Liver (tissue), 9 donors: ENCODE measurements around the gene NOC4L. TPM values are rescaled to one million over a fixed set of nuclear protein-coding genes. Genes with fewer than 3 reads are reported as not detected.

Experiments
- DNase-seq: peaks from one replicate; pipeline ENCODE4 v3.0.0-alpha.2; 2017; ENCODE audit warnings: low spot score
- H3K27ac ChIP-seq, 2 donors: one replicate each; pipeline ENCODE4 v1.7.0; 2013; ENCODE audit warnings: inconsistent platforms in 2 of 2, low read length in 2 of 2, control low read depth in 1 of 2, low read depth in 1 of 2, mild to moderate bottlenecking in 1 of 2
- H3K27me3 ChIP-seq, 4 donors: one replicate each; pipeline versions ENCODE4 v1.6.1 to v1.7.0; 2013; ENCODE audit warnings: low read length in 3 of 4, inconsistent platforms in 1 of 4, mild to moderate bottlenecking in 1 of 4, moderate library complexity in 1 of 4; ENCODE audit not compliant: control insufficient read depth in 4 of 4, insufficient read depth in 4 of 4
- H3K36me3 ChIP-seq, 4 donors: one replicate each; pipeline versions ENCODE4 v1.6.1 to v1.7.0; 2013; ENCODE audit warnings: low read length in 3 of 4, mild to moderate bottlenecking in 3 of 4, low read depth in 1 of 4, moderate library complexity in 1 of 4; ENCODE audit not compliant: control insufficient read depth in 4 of 4, insufficient read depth in 3 of 4
- H3K4me1 ChIP-seq, 4 donors: one replicate each; pipeline versions ENCODE4 v1.6.1 to v1.7.0; 2013; ENCODE audit warnings: low read length in 3 of 4, mild to moderate bottlenecking in 3 of 4, moderate library complexity in 1 of 4; ENCODE audit not compliant: control insufficient read depth in 4 of 4, insufficient read depth in 4 of 4
- H3K4me3 ChIP-seq, 3 donors: one replicate each; pipeline versions ENCODE4 v1.6.1 to v1.7.0; 2013; ENCODE audit warnings: low read length in 3 of 3, control low read depth in 1 of 3, low read depth in 1 of 3, mild to moderate bottlenecking in 1 of 3
- H3K9ac ChIP-seq, 2 donors: one replicate each; pipeline ENCODE4 v1.7.0; 2013; ENCODE audit warnings: low read length in 2 of 2, mild to moderate bottlenecking in 2 of 2, moderate library complexity in 2 of 2, control low read depth in 1 of 2, low read depth in 1 of 2
- H3K9me3 ChIP-seq, 4 donors: one replicate each; pipeline versions ENCODE4 v1.6.1 to v1.7.0; 2013; ENCODE audit warnings: low read length in 3 of 4; ENCODE audit not compliant: control insufficient read depth in 4 of 4
- EGR1 ChIP-seq, 2 donors: IDR thresholded peaks; 2 replicates each; pipeline ENCODE4 v1.6.1; 2016 to 2018; ENCODE audit warnings: antibody characterized with exemption in 2 of 2, low read depth in 2 of 2
- FOXA1 ChIP-seq: IDR thresholded peaks from 2 replicates; pipeline ENCODE4 v1.6.1; 2016; ENCODE audit warnings: antibody characterized with exemption
- FOXA2 ChIP-seq: IDR thresholded peaks from 2 replicates; pipeline ENCODE4 v1.6.1; 2016; ENCODE audit warnings: antibody characterized with exemption
- GABPA ChIP-seq, 2 donors: IDR thresholded peaks in 1 of 2; conservative IDR thresholded peaks in 1 of 2; 2 replicates each; pipeline ENCODE4 v1.6.1; 2016; ENCODE audit warnings: antibody characterized with exemption in 2 of 2, mild to moderate bottlenecking in 1 of 2, moderate library complexity in 1 of 2
- HNF4A ChIP-seq, 2 donors: conservative IDR thresholded peaks; 2 replicates each; pipeline ENCODE4 v1.6.1; 2016; ENCODE audit warnings: antibody characterized with exemption in 2 of 2, mild to moderate bottlenecking in 2 of 2
- HNF4G ChIP-seq: IDR thresholded peaks from 2 replicates; pipeline ENCODE4 v1.6.1; 2016; ENCODE audit warnings: antibody characterized with exemption
- JUND ChIP-seq, 2 donors: IDR thresholded peaks; 2 replicates each; pipeline ENCODE4 v1.6.1; 2016; ENCODE audit warnings: antibody characterized with exemption in 2 of 2
- NR2F2 ChIP-seq: IDR thresholded peaks from 2 replicates; pipeline ENCODE4 v1.6.1; 2016; ENCODE audit warnings: antibody characterized with exemption
- REST ChIP-seq: IDR thresholded peaks from 2 replicates; pipeline ENCODE4 v1.6.1; 2016; ENCODE audit warnings: antibody characterized with exemption, mild to moderate bottlenecking
- RXRA ChIP-seq, 2 donors: IDR thresholded peaks; 2 replicates each; pipeline ENCODE4 v1.6.1; 2017 to 2018; ENCODE audit warnings: antibody characterized with exemption in 2 of 2, mild to moderate bottlenecking in 1 of 2
- SP1 ChIP-seq: IDR thresholded peaks from 2 replicates; pipeline ENCODE4 v1.6.1; 2018; ENCODE audit warnings: antibody characterized with exemption, mild to moderate bottlenecking
- TAF1 ChIP-seq: conservative IDR thresholded peaks from 2 replicates; pipeline ENCODE4 v1.6.1; 2016; ENCODE audit warnings: antibody characterized with exemption, mild to moderate bottlenecking
- YY1 ChIP-seq: IDR thresholded peaks from 2 replicates; pipeline ENCODE4 v1.6.1; 2016; ENCODE audit warnings: antibody characterized with exemption, mild to moderate bottlenecking
- ZBTB33 ChIP-seq: IDR thresholded peaks from 2 replicates; pipeline ENCODE4 v1.6.1; 2016; ENCODE audit warnings: antibody characterized with exemption
- WGBS: extraction: QIAGEN DNeasy Blood & Tissue Kit; methylation state at CpG from one replicate; pipeline ENCODE4 v1.1.7; 2013; 5-methylcytosine and 5-hydroxymethylcytosine counted together
- polyA plus RNA-seq, 2 donors: library from polyadenylated mRNA; stranded (reverse) in 1 of 2; unstranded in 1 of 2; fragments of 200-250 nt in 1 of 2; fragments of >200 nt in 1 of 2; fragmentation: Nextera tagmentation in 1 of 2; extraction: Ambion mirVana in 1 of 2; gene quantifications; one replicate each; pipeline versions ENCODE4 v1.2.1 to v1.2.3, GENCODE V29; 2013 to 2015
- total RNA-seq, 2 donors: library from RNA; depleted of rRNA; stranded (reverse); fragments of >200 nt; gene quantifications; one replicate each; pipeline ENCODE4 v1.2.3, GENCODE V29; 2014
- TF ChIP-seq, protein P1 (sequence below): IDR thresholded peaks from 2 replicates; pipeline ENCODE4 v1.6.1; 2016; ENCODE audit warnings: antibody characterized with exemption
- TF ChIP-seq, protein P2 (sequence below): IDR thresholded peaks from 2 replicates; pipeline ENCODE4 v1.6.1; 2016; ENCODE audit warnings: antibody characterized with exemption
- donor health status: healthy.
- donor health status: healthy.
- donor health status: healthy.
- donor health status: healthy.
- donor health status: healthy.

NOC4L gene
- total and polyA plus RNA-seq, 4 donors: 6.4 to 11.6 (median 8.4) TPM

GRCh38 chr12:132131229-132131628 is 13.0 kb upstream of the NOC4L start:
- H3K4me1 ChIP-seq: no peaks in the 10 kb centered on the region
- no peak for TF ChIP-seq FOXA2
- TF ChIP-seq TAF1: no peak
- TF ChIP-seq ZBTB33: no peak
- no peak for TF ChIP-seq JUND (IDR thresholded peaks at IDR 0.05)
- no peak for TF ChIP-seq GABPA (IDR thresholded peaks at IDR 0.05 in 1 of 2, conservative IDR thresholded peaks at IDR 0.05 in 1 of 2)
- TF ChIP-seq, protein P1, sequence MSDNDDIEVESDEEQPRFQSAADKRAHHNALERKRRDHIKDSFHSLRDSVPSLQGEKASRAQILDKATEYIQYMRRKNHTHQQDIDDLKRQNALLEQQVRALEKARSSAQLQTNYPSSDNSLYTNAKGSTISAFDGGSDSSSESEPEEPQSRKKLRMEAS: no peak
- no peak for TF ChIP-seq REST
- TF ChIP-seq, protein P2, sequence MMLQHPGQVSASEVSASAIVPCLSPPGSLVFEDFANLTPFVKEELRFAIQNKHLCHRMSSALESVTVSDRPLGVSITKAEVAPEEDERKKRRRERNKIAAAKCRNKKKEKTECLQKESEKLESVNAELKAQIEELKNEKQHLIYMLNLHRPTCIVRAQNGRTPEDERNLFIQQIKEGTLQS: no peak
- no peak for TF ChIP-seq HNF4A (conservative IDR thresholded peaks at IDR 0.05)
- no peak for DNase-seq
- WGBS: 98% methylated on average over 14 of the region's 14 CpGs
- H3K27ac ChIP-seq: no peak overlapping the region
- H3K9ac ChIP-seq: no peak overlapping the region
- H3K27me3 ChIP-seq: no peaks in the 10 kb centered on the region
- no peaks in the 10 kb centered on the region for H3K9me3 ChIP-seq
- peaks cover 0 to 23% (median 13%) of the 10 kb centered on the region in 4 donors for H3K36me3 ChIP-seq
- no peak overlapping the region for H3K4me3 ChIP-seq

- Histone ChIP-seq H3K27ac (no peak overlapping the region), H3K27me3 (no peaks in the 10 kb centered on the region), H3K9me3 (no peaks in the 10 kb centered on the region), H3K4me3 (no peak overlapping the region), H3K9ac (no peak overlapping the region), H3K4me1 (no peaks in the 10 kb centered on the region), H3K36me3 (peaks cover 0 to 16% (median 10%) of the 10 kb centered on the region in 4 donors)
- no peak for DNase-seq
- WGBS: 95% methylated on average over 14 of the region's 14 CpGs
- TF ChIP-seq YY1 (no peak), GABPA (IDR thresholded peaks at IDR 0.05 in 1 of 2, conservative IDR thresholded peaks at IDR 0.05 in 1 of 2) (no peak), TAF1 (no peak), FOXA2 (no peak), RXRA (IDR thresholded peaks at IDR 0.05) (no peak), SP1 (no peak), REST (no peak), NR2F2 (no peak), HNF4G (no peak), FOXA1 (no peak), EGR1 (IDR thresholded peaks at IDR 0.05; ENCODE audit: low read depth in 2 of 2) (no peak)
- TF ChIP-seq, protein P1: no peak
- TF ChIP-seq, protein P2: no peak
These were observed 12.3 kb upstream of the NOC4L start for GRCh38 chr12:132131952-132132351.
